ENCODE data around the gene TMEM33.

Gene TMEM33

GRCh38 chr4:41964401-41964800, 29.2 kb downstream of the TMEM33 start:
- TF ChIP-seq CTCF (IDR thresholded peaks at IDR 0.05) = no peak
- DNase-seq (ENCODE audit: low spot score) = no peak
- Histone ChIP-seq H3K4me3 (no peak overlapping the region), H3K27ac (no peak overlapping the region)

- H3K4me3 ChIP-seq = no peak overlapping the region
Measured at GRCh38 chr4:41967392-41967791, 32.2 kb downstream of the TMEM33 start.

GRCh38 chr4:41969671-41970070, 34.4 kb downstream of the TMEM33 start:
- TF ChIP-seq CTCF (IDR thresholded peaks at IDR 0.05) = no peak
- Histone ChIP-seq H3K4me3 (no peak overlapping the region), H3K27ac (no peak overlapping the region)
- DNase-seq (ENCODE audit: low spot score) = no peak

More at GRCh38 chr4:41967392-41967791, 32.2 kb downstream of the TMEM33 start:
- no peak for DNase-seq (ENCODE audit: low spot score)
- no peak overlapping the region for H3K27ac ChIP-seq
- no peak for TF ChIP-seq CTCF (IDR thresholded peaks at IDR 0.05)

- Histone ChIP-seq H3K4me3 (no peak overlapping the region), H3K27ac (no peak overlapping the region)
- TF ChIP-seq CTCF (IDR thresholded peaks at IDR 0.05) = no peak
- DNase-seq (ENCODE audit: low spot score) = no peak
Measured at GRCh38 chr4:41975341-41975740, 40.1 kb downstream of the TMEM33 start.

- DNase-seq (ENCODE audit: low spot score) = no peak
- Histone ChIP-seq H3K27ac (no peak overlapping the region), H3K4me3 (no peak overlapping the region)
- no peak for TF ChIP-seq CTCF (IDR thresholded peaks at IDR 0.05)
Measured at GRCh38 chr4:41976775-41977516, 41.7 kb downstream of the TMEM33 start.

- TF ChIP-seq CTCF (IDR thresholded peaks at IDR 0.05) = no peak
- Histone ChIP-seq H3K27ac (no peak overlapping the region), H3K4me3 (no peak overlapping the region)
- no peak for DNase-seq (ENCODE audit: low spot score)
Measured at GRCh38 chr4:41977709-41978108, 42.5 kb downstream of the TMEM33 start.

- no peak within 1 kb of the TSS for H3K27ac ChIP-seq
- no peak within 1 kb of the TSS for H3K4me3 ChIP-seq
- no peak for TF ChIP-seq CTCF (IDR thresholded peaks at IDR 0.05)
- DNase-seq (ENCODE audit: low spot score) = no peak
Measured at GRCh38 chr4:41981456-41981855, 46.2 kb downstream of the TMEM33 start, which contains the start of gene DCAF4L1. DCAF4L1 (plus strand) TSS chr4:41981756; CDS start chr4:41981793, 37 bp downstream.

All from coronary artery (tissue), 2 donors.